GM18951 (cell line): ENCODE data around the gene FXYD4.
"Not testable (repeated sequence)": the region's sequence is repeated elsewhere in the genome, so short reads cannot be mapped to it uniquely, and the experiment has no call there.

Source experiments
- POLR2A ChIP-seq: IDR thresholded peaks from 4 replicates; pipeline ENCODE4 v1.6.1; 2011; ENCODE audit warnings: mild to moderate bottlenecking; ENCODE audit not compliant: insufficient read length, insufficient read depth; ENCODE audit errors: extremely low read depth
- in situ Hi-C: fragments of 300-500 bp; cut with MboI; formaldehyde crosslinking; loops from one replicate; pipeline ENCODE4 v1.12.0; 2022; ENCODE audit warnings: low sequenced_read_pairs, mixed read lengths, inconsistent platforms; ENCODE audit not compliant: unreplicated experiment

The FXYD4 gene

DNA sequence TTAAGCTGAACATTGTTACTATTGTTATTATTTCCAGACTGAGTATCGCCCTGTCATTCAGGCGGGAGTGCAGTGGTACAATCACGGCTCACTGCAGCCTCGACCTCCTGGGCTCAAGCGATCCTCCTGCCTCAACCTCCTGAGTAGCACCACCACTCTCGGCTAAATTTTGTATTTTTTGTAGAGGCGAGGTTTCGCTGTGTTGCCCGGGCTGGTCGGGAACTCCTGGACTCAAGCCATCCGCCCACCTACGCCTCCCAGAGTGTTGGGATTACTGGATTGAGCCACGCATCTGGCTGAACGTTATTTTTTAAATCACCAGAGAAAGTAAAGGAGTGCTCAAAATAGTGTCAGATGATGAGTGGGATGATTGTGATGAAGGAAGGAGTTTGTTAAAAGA, 38.9 kb downstream of the FXYD4 start:
- in situ Hi-C loops, result no loop called here
- TF ChIP-seq POLR2A, result peak; percentile 2

- TF ChIP-seq POLR2A, result no peak
- in situ Hi-C loops, result no loop called here
Measured at GRCh38 chr10:43411536-43411935, 40.1 kb downstream of the FXYD4 start.

DNA sequence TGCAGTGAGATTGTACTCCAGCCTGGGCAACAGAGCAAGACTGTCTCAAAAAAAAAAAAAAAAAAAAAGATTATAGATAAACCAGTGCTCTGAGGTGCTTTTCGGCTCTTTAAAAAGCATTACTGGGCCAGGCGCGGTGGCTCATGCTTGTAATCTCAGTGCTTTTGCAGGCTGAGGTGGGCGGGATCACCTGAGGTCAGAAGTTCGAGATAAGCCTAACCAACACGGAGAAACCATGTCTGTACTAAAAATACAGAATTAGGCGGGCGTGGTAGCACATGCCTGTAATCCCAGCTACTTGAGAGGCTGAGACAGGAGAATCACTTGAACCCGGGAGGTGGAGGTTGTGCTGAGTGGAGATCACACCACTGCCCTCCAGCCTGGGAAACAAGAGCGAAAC, 44.1 kb downstream of the FXYD4 start:
- in situ Hi-C loops, result no loop called here
- no peak for TF ChIP-seq POLR2A

DNA sequence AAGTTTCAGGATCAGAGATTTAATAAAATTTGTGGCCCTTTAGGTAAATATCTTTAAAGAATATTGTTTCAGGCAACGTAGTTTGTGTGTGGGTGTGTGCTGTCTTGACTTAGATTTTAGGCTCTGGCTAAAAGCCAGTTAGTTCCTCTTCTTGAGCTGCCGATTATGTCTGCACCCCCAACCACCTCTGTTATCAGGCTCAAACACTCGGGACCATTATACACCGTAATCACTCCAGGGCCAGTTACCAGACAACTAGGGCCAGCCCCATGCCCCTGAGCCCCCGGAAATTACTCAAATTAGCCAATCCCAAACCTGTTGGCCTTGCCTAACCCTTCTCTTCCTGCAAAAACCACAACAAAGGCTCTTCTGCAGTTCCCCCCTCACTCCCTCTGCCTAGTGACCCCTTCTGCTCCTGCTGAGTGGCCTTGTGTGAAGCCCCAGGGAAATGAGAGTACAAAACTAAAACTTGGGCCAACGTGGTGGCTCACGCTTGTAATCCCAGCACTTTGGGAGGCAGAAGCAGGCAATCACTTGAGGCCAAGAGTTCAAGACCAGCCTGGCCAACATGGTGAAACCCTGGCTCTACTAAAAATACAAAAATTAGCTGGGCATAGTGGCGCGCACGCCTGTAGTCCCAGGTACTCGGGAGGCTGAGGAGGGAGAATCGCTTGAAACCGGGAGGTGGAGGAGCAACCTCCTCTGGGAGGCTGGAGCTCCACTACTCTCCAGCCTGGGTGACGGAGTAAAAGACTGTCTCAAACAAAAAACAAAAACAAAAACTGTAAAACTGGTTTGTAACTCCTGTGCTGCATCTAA, 46.7 kb downstream of the FXYD4 start:
- in situ Hi-C loops, result no loop called here
- peak; percentile 11 for TF ChIP-seq POLR2A

DNA sequence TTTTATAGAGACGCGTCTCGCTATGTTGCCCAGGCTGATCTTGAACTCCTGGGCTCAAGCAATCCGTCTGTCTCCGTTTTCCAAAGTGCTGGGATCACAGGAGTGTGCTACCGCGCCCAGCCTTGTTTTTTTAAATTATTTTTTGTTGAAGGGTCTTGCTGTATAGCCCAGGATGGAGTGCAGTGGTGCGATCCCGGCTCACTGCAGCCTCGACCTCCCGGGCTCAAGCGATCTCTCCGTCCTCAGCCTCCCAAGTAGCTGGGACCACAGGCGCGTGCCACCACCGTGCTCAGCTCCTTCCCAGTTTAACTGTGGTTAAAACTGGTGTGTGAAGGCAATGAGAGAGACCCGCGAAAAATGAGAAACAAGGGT, 48.5 kb downstream of the FXYD4 start:
- no peak for TF ChIP-seq POLR2A
- in situ Hi-C loops, result no loop called here

- in situ Hi-C loops, result no loop called here
- peak; percentile 83 for TF ChIP-seq POLR2A
Measured at GRCh38 chr10:43420369-43421200, 49.1 kb downstream of the FXYD4 start.

DNA sequence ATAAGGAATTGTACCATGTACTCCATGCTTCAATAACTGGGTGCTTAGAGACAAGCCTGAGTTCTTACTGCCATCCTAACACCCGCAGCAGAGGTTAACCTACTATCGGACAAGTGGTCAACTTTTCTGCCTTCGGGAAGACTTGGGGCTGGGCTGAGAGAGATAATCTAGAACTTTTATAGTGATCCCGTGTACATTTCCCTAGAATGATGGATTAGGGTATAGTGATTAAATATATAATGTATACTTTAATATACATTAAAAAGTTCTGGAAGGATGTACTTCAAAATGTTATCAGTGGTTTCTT, 49.7 kb downstream of the FXYD4 start:
- TF ChIP-seq POLR2A, result no peak

DNA sequence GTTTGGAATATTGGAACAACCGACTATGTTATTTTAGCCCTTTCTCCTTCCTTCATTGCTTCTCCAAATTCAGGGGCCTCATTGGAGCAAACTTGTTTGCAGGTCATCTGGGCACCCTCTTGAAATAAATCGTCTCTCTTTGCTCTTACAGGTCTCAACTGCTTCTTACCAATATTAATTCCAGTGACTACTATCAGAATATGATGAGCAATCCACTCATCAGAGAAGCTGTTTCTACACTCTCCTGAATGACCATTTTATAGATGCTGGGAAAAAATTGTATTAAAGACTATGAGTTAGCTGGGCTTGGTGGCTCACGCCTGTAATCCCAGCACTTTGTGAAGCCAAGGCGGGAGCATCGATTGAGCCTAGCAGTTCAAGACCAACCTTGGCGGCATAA, 50.1 kb downstream of the FXYD4 start:
- in situ Hi-C loops, result no loop called here
- no peak for TF ChIP-seq POLR2A

More for the DNA sequence above, 49.7 kb downstream of the FXYD4 start:
- in situ Hi-C loops, result no loop called here

DNA sequence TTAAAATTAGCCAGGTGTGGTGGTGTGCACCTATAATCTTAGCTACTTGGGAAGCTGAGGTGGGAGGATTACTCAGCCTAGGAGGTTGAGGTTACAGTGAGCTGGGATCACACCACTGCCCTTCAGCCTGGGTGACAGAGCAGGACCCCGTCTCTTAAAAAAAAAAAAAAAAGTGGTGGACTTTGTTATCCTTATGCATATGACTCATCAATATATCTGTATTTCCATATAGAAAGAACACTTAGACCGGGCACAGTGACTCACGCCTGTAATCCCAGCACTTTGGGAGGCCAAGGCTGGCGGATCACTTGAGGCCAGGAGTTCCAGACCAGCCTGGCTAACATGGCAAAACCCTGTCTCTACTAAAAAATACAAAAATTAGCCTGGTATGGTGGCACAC, 50.5 kb downstream of the FXYD4 start:
- in situ Hi-C loops, result not testable (repeated sequence)

GRCh38 chr10:43424416-43424815, 53.0 kb downstream of the FXYD4 start:
- in situ Hi-C loops, result no loop called here

More at GRCh38 chr10:43424416-43424815, 53.0 kb downstream of the FXYD4 start:
- no peak for TF ChIP-seq POLR2A
